LNCaP clone FGC (cell line): ENCODE results near the gene ANKS6.

Experiments
- DNase-seq: peaks from one replicate; pipeline ENCODE4 v3.0.0-alpha.2; 2011; ENCODE audit warnings: low read depth
- H3K4me3 ChIP-seq: 2 replicates; pipeline ENCODE4 v1.5.1; 2011; ENCODE audit warnings: mild to moderate bottlenecking, low read depth, low read length, control low read depth
- CTCF ChIP-seq: IDR thresholded peaks from 2 replicates; pipeline ENCODE4 v1.5.1; 2012; ENCODE audit warnings: mild to moderate bottlenecking; ENCODE audit not compliant: control insufficient read depth, insufficient read depth; ENCODE audit errors: extremely low read depth

Gene ANKS6

GRCh38 chr9:98796364-98797101 lies at the start of gene ANKS6:
ANKS6 (minus strand) TSS chr9:98796555; CDS start chr9:98796491, 64 bp downstream.
- peak; percentile 80 for TF ChIP-seq CTCF
- peak within 1 kb of the TSS; percentile 52 for H3K4me3 ChIP-seq
- no peak for DNase-seq

GRCh38 chr9:98846081-98846480 lies 49.7 kb upstream of the ANKS6 start:
- no peak for TF ChIP-seq CTCF
- no peak for DNase-seq
- H3K4me3 ChIP-seq = no peak overlapping the region

GRCh38 chr9:98842510-98842909 lies 46.2 kb upstream of the ANKS6 start:
- TF ChIP-seq CTCF = no peak
- DNase-seq = no peak
- H3K4me3 ChIP-seq = no peak overlapping the region

- DNase-seq = no peak
- H3K4me3 ChIP-seq = no peak overlapping the region
- TF ChIP-seq CTCF = no peak
These were observed 43.4 kb upstream of the ANKS6 start for GRCh38 chr9:98839724-98840123.

- no peak for DNase-seq
- no peak overlapping the region for H3K4me3 ChIP-seq
- TF ChIP-seq CTCF = no peak
These were observed 42.7 kb upstream of the ANKS6 start for GRCh38 chr9:98838868-98839565.

GRCh38 chr9:98838155-98838867 lies 42.0 kb upstream of the ANKS6 start:
- DNase-seq = peak; percentile 83
- no peak for TF ChIP-seq CTCF
- no peak overlapping the region for H3K4me3 ChIP-seq
